GM18519 (cell line): ENCODE data around the gene PTPRN2.

ENCODE experiments used
- ATAC-seq: cut with Tn5 transposase; IDR thresholded peaks from one replicate; pipeline ENCODE4 v1.9.1; 2021; ENCODE audit warnings: mild to moderate bottlenecking, moderate library complexity; ENCODE audit not compliant: unreplicated experiment, low FRiP score

The PTPRN2 gene

DNA sequence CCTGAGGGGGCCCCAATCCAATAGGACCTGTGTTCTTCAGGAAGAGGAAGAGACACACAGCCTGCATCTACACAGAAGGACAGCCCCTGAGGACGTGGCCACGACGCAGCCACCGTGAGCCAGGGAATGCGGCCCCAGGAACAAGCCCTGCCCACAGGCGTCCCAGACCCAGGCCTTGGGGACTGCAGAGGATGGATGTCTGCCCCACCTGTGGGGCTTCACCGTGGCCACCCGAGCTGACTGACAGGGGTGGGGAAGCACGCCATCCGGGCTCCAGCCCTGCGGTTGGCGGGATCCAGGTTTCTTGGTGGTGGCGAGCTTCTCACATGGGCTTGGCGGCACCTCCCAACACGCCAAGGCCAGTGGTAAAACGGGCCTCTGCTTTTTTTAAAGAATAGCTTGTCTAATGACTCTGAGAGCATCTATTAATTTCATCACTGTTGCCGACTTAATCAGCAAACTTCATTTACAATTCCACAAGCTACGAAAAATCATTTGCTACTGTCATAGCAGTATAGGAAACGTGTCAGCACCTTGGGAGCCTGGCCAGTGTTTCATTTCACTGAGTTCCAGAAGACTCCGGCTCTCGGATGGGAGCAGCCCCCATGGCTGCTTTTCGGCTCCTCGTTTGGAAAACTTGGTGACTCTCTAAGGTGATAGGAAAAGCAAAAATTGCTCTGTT, 584.0 kb downstream of the PTPRN2 start:
- no peak for ATAC-seq

DNA sequence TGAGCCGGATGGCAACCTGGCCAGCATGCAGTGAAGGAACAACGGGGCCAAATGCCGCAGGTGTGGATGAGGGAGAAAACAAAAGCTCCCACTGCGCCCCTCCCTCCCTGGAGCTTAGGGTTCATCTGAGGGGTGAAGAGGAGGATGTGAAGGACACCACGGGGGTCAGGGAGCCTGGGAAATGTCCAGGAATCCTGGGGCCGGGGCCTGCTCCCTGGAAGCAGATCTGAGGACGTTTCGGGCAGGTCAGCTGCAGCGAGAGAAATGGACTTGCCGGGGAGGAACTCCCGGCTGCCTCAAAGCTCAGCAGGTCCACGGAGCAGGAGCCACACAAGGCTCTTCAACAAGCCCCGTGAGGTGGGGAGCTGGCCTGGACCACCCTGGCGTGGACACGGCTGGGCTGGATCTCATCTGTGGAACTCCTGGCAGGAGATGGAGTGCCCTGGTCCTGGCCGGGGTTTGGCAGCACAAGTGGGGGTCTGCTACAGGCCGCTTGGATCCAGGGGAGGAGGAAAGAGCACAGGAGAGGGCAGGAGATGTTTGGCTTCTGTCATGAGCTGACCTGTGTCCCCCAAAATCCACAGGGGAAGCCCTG, 585.0 kb downstream of the PTPRN2 start:
- no peak for ATAC-seq

DNA sequence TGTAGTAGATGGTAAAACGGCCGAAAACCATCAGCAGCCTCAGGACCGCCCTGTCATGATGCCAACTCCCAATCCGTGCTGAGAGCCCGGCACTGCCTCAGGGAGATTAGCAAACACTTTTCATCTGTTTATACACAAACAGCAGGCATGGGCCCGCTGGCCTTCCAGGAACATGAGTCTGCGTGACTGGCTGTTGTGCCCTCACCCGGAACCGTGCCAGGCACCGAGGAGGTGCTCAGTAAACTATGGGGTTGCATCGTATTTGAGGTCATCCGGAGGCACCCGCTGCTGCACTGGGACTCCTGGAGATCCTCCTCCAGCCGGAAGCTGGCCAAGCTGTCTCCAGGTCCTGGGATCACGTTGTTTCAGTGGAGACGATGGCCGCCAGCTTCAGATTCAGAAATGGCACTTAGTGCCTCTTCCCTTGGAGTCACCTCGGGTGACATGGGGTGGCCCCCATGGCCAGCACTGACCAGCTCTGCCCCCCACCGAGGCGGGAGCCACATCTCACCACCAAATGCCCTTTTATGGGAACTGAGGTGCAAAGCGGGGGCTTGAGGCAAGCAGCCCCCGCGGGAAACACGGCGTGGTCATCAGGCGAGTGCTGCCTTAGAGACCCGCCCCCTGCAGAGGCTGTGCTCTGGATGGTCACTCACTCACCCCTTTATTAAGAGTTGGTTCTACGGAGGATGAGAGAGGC, 585.9 kb downstream of the PTPRN2 start:
- no peak for ATAC-seq

DNA sequence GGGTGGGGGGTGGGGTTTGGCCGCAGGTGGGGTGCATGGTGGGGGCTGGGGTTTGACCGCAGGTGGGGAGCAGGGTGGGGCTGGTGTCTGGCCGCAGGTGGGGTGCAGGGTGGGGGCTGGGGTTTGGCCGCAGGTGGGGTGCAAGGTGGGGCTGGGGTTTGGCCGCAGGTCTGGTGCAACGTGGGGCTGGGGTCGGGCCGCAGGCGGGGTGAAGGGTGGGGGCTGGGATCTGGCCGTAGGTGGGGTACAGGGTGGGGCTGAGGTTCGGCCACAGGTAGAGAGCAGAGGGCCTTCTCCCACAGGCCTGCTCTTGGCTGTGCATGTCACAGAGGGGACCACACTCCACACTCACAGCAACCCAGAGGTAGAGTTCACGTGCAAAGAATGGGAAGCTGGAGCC, 586.6 kb downstream of the PTPRN2 start:
- ATAC-seq, result no peak

- ATAC-seq, result no peak
These were observed 587.5 kb downstream of the PTPRN2 start for GRCh38 chr7:158000160-158000559.

DNA sequence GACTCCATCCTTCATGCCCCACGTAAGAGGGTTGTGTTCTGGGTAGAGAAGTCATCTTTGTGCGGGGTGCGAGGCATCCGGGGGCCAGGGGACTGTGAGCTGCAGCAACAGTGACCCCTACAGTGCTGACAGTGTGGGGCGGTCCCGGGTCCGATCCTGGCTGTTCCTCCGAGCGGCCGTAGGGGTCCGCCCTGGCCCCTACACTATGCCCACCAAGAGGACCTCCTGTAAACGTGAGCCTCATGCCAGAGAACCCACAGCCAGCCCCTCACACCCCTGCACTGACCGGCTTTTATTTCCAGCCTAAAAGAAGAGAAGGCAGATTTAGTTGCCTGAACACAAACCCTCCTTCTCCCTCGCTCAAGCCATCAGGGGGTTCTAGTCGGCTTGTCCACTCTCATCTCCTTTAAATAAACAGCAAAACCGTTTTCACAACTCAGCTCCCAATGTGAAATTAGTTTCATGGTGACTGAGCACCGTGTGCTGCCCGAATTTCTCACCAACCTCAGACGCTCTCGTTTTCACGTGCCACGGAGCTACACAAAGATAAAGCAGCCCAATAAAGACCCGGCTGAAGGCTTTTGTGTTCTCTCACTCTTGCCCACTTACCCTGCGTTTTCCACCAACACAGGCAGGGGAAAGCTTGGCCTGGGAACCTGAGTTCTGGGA, 588.6 kb downstream of the PTPRN2 start:
- no peak for ATAC-seq

- ATAC-seq, result no peak
These were observed 590.2 kb downstream of the PTPRN2 start for GRCh38 chr7:157997471-157997870.

- no peak for ATAC-seq
These were observed 590.6 kb downstream of the PTPRN2 start for GRCh38 chr7:157997080-157997440.

- no peak for ATAC-seq
These were observed 591.1 kb downstream of the PTPRN2 start for GRCh38 chr7:157996359-157997079.

DNA sequence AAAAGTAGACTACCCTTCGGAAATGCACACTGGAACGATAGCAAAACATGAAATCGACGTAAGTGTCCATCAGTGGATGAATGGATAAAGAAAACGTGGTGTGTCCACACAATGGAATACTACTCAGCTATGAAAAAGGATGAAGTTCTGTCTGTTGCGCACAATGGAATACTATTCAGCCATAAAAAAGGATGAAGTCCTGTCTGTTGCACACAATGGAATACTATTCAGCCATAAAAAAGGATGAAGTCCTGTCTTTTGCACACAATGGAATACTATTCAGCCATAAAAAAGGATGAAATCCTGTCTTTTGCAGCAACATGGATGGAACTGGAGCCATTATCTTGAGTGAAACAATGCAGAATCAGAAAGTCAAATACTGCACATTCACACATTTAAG, 591.8 kb downstream of the PTPRN2 start:
- ATAC-seq, result no peak

GRCh38 chr7:157994319-157994718, 593.3 kb downstream of the PTPRN2 start:
- no peak for ATAC-seq

DNA sequence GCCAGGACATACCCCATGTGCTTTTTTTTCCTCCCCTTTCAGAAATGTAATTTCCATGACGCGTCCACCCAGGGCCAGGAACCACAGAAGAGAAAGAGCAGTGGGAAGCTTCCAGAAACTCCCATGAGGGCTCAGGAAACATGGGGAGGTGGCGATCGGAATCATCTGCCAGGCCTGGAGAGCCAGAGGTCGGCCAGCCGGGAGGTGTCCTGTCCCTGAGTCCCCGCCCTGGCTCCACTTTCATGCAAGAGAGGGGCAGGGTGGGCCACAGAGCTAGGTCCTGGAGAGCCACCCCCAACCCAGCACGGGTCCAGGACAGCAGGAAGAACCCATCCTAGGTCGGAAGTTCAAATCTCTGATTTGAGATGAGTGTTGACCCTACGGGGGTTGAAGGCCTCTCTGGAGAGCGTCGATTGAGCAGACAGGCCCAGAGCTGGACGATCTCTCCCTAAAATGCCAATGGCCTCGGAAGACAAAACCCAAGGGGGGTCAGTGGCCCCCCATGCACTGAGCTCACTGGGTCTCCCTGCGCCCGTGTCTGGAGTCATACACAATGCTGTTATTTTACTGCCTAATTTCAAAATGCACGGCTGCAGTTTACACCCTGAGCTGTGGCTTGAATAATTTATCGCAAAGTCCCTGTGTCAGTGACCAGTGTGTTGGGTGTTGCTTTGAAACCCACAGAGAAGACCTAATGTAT, 594.1 kb downstream of the PTPRN2 start:
- ATAC-seq, result no peak

DNA sequence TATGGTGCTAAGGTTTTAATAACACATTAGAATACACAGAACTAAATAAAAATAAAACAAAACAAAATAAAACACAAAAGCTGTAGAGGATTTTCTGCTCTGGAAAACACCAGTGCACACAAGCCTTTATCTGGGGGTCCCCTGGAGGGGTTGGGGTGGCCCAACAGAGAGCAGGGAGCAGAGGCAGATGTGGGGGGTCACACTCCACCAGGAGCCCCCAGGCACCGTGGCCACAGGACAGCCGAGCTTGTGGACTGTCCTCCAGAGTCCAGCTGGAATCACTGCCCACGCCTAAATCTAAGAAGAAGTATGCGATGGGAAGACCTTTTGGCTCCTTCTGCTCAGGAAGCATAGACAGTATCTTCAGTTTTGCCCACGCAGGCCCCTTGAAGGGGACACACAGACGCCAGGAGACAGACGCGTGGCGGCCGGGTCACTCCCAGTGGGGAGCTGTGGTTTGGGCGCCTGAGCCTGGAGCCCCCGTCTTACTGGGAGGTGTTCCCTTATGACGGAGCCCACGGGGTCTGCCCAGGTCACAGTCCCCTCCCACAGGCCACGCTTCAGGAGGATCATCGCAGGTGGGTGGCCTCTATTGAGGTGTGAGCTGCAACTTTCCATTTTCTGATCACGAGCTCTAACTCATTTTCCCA, 595.0 kb downstream of the PTPRN2 start:
- ATAC-seq, result no peak

DNA sequence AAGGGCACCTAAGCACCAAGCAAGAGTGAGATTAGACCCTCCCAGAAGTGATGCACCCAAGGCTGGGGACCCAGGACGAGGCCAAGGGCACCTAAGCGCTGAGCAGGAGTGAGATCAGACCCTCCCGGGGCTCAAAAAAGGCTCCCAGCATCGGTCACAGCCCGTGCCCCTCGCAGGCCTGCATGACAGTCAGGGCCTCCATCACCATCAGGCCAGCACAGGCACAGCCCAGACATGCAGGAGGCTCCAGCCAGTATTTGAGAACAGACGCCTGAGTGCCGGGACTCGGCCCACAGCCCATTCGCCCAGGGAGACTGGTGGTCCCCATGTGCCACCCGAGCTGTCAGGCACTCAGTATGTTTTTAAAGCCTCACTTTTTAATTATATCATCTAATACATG, 595.9 kb downstream of the PTPRN2 start:
- ATAC-seq, result no peak

DNA sequence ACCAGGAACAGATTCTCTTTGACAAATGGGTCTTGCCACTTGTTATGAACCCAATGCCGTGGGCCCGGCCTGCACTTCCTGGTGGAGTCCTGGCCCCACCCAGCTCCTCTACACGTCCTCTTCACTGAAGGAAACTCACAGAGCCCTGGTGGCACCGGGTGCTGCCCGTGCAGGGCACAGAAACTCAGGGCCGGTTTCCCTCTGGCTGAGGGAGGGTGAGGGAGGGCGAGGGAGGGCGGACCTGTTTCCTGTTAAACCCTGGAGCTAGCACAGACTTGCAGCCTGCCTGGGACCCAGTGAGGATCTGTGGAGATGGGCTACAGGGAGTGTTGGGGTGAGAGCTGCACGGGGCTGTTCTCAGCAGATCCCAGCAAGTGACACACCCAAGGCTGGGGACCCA, 596.3 kb downstream of the PTPRN2 start:
- no peak for ATAC-seq

GRCh38 chr7:157990881-157991250, 596.8 kb downstream of the PTPRN2 start:
- no peak for ATAC-seq

- no peak for ATAC-seq
These were observed 597.3 kb downstream of the PTPRN2 start for GRCh38 chr7:157990226-157990880.

DNA sequence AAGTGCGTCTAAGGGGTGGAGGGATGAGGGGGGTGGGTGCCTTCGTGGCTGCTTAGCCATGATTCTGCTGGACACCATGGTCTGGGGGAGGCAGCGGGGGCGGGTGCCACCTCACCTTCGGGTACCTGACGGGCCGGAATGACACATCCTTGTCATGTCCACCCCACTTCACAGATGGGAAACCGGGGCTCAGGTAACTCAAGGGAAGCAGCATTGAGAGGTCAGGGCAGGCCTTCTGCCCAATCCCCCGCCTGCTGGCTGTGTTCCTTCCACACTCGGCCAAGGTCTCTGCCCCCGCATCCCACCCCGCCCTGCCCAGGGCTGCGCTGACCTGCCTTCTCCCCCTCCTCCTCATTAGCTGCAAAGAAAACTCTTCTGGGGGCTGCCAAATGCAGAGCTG, 598.0 kb downstream of the PTPRN2 start:
- ATAC-seq, result no peak

- no peak for ATAC-seq
These were observed 599.7 kb downstream of the PTPRN2 start for GRCh38 chr7:157987906-157988305.
